Central memory CD8-positive, alpha-beta T cell (primary cell): ENCODE data around the gene PI4KA.

ENCODE experiments used
- ATAC-seq: fragments of 150-1000 bp; cut with Tn5 transposase; replicated peaks from 2 replicates; pipeline ENCODE4 v1.10.0; 2022; ENCODE audit warnings: mild to moderate bottlenecking, moderate FRiP score, moderate number of reproducible peaks; ENCODE audit not compliant: poor library complexity, severe bottlenecking; ENCODE audit errors: extremely low read depth
- DNase-seq, 2 donors: peaks; one replicate each; pipeline ENCODE4 v3.0.0; 2021; ENCODE audit warnings: low spot score in 2 of 2
- H3K27ac Mint-ChIP-seq: one replicate; pipeline ENCODE4 v1.8.0; 2022; ENCODE audit warnings: low read depth, mild to moderate bottlenecking, moderate library complexity, mixed read lengths
- H3K27me3 Mint-ChIP-seq: one replicate; pipeline ENCODE4 v1.8.0; 2022; ENCODE audit warnings: mixed read lengths
- H3K36me3 Mint-ChIP-seq: one replicate; pipeline ENCODE4 v1.8.0; 2022; ENCODE audit warnings: mild to moderate bottlenecking, moderate library complexity, mixed read lengths; ENCODE audit not compliant: insufficient read depth
- H3K4me1 Mint-ChIP-seq: one replicate; pipeline ENCODE4 v1.8.0; 2022; ENCODE audit warnings: mixed read lengths
- H3K4me3 Mint-ChIP-seq: one replicate; pipeline ENCODE4 v1.8.0; 2022; ENCODE audit warnings: mild to moderate bottlenecking, moderate library complexity, mixed read lengths
- H3K9me3 Mint-ChIP-seq: one replicate; pipeline ENCODE4 v1.8.0; 2022; ENCODE audit warnings: mixed read lengths

Gene PI4KA

DNA sequence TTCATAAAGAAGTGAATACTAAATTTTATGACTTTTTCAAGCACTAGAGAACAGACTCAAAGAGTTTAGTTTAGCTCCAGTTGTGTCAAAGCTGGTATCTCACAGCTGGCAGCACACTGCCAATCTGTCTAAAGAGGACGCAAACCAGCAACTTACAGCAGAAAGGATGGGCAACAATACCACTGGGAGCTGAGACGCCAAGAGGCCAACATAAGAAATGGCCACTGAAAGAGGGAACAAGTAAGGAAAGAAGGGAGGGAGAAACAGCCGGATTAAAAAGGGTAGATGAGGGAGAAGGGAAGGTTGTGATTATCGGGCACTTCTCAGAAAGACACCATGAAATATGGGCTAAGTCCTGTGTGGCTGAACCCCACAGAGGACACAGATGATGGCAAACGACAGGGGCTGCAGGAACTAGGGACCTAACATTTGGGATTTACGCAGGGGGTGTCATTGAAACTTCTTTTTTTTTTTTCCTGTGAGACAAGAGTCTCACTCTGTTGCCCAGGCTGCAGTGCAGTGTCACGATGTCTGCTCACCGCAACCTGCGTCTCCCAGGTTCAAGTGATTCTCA lies 43.0 kb downstream of the PI4KA start:
- Mint-ChIP-seq H3K4me3 (no peak overlapping the region), H3K27me3 (no peaks in the 10 kb centered on the region), H3K4me1 (peaks cover 10% of the 10 kb centered on the region), H3K27ac (no peak overlapping the region), H3K9me3 (no peaks in the 10 kb centered on the region), H3K36me3 (peaks cover 68% of the 10 kb centered on the region)
- ATAC-seq (no peak), DNase-seq (no peak)

DNA sequence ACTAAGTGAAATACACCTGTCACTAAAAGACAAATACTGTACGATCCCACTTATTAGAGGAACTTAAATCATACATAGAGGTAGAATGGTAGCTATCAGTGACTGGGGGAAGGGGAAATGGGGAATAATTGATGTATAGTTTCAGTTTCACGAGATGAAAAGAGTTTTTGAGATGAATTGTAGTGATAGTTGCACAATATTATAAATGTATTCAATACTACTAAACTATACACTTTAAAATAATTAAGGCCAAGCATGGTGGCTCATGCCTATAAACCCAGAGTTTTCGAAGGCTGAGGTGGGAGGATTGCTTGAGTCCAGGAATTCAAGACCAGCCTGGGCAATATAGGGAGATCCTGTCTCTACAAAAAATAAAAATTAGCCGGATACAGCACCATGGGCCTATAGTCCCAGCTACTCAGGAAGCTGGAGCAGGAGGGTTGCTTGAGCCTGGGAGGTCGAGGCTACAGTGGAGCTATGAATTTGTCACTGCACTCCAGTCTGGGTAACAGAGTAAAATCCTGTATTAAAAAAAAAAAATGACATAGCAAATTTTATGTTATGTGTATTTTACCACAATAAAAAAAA lies 44.3 kb downstream of the PI4KA start:
- ATAC-seq, result no peak
- no peak for DNase-seq
- H3K27me3 Mint-ChIP-seq, result no peaks in the 10 kb centered on the region
- no peaks in the 10 kb centered on the region for H3K9me3 Mint-ChIP-seq
- no peak overlapping the region for H3K4me3 Mint-ChIP-seq
- H3K36me3 Mint-ChIP-seq, result peaks cover 69% of the 10 kb centered on the region
- H3K4me1 Mint-ChIP-seq, result peaks cover 10% of the 10 kb centered on the region
- H3K27ac Mint-ChIP-seq, result no peak overlapping the region

DNA sequence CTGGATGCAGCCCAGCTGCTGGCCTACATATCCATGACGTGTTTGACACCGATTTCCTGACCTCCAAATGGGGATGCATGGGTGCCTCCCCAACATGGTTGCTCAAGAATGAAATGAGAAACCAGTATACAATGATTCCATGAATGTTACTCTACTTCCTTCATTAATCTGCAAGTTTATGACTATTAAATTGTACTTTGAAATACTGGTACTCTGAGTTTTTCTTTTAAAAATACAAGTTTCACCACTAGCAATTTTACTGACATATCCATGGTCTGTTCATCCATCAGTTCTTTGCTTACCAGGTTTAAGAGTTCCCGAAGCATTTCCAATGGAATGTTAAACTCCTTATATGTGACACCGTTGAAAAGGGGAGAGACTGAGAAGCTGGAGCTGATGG lies 45.6 kb downstream of the PI4KA start:
- Mint-ChIP-seq H3K36me3 (peaks cover 60% of the 10 kb centered on the region), H3K27ac (no peak overlapping the region), H3K4me3 (no peak overlapping the region), H3K4me1 (peaks cover 10% of the 10 kb centered on the region), H3K9me3 (no peaks in the 10 kb centered on the region), H3K27me3 (no peaks in the 10 kb centered on the region)
- no peak for DNase-seq
- ATAC-seq, result no peak

DNA sequence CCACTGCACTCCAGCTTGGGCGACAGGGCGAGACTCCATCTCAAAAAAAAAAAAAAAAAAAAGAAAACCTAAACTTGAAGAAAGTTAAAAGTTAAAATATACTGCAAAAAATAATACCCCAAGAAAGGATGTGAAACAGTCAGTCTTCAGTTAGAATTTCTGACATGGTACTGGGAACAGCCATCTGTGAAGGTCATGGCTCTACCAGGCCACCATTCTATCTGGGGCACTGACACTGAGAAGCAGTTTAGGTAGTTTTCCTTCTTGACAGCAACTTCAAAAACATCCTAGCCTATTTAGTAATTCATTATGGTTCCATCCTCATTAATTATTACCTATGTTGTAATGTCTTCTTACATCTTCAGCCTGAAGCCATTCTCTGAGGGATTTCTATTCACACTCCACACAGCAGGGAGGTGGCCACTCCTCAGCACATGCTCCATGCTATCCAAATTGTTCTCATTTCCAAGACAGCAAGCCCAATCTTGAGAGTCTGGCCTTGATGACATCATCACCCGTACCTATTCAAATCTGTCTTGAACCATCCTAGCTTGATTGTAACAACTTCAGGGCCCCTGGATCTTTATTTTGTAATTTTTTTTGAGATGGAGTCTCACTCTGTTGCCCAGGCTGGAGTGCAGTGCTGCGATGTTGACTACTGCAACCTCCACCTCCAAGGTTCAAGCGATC lies 46.5 kb downstream of the PI4KA start:
- no peaks in the 10 kb centered on the region for H3K27me3 Mint-ChIP-seq
- H3K4me3 Mint-ChIP-seq, result no peak overlapping the region
- peaks cover 10% of the 10 kb centered on the region for H3K4me1 Mint-ChIP-seq
- H3K27ac Mint-ChIP-seq, result no peak overlapping the region
- peaks cover 63% of the 10 kb centered on the region for H3K36me3 Mint-ChIP-seq
- no peak for ATAC-seq
- no peaks in the 10 kb centered on the region for H3K9me3 Mint-ChIP-seq
- DNase-seq, result no peak

DNA sequence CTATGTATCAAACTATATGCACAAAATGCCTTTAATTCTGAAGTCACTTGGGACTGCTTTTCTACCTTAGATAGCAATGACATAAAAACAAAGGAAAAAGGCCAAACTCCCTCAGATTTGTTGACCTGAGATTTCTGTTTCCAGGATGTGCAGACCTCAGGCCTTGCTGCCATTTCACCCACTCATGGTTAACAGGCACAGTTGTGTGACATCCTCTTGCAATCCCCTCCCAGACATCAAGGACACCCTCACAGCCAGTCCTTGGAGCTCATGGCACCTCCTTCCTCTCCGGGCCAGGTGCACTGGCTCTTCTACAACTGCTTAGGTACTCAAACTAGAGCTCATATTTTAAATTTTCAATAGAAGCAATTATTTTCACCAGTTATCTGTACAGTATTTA lies 47.4 kb downstream of the PI4KA start:
- Mint-ChIP-seq H3K36me3 (peaks cover 58% of the 10 kb centered on the region), H3K9me3 (no peaks in the 10 kb centered on the region), H3K4me1 (peaks cover 10% of the 10 kb centered on the region), H3K27me3 (no peaks in the 10 kb centered on the region), H3K4me3 (no peak overlapping the region), H3K27ac (peak overlapping the region; percentile 46)
- DNase-seq (no peak), ATAC-seq (no peak)

DNA sequence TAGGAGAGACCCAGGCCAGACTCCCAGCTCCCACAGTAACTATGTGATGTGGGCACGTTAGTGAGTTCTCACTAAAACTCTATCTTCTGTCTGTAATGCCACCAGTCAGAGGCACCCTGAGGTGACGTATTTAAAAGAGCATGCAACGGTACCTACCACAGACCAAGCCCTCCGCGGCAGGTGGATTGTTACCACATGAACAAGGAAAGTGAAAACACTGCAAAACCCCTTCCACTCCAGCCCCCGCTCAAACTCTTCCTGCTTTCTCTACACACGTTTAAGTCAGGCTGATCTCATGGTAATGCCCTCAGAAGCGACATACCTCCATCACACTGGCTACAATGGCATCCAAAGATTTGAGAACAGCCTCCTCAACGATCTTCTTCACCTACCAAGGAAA lies 48.0 kb downstream of the PI4KA start:
- ATAC-seq (peak; percentile 70), DNase-seq (no peak)
- Mint-ChIP-seq H3K27ac (peak overlapping the region; percentile 46), H3K27me3 (no peaks in the 10 kb centered on the region), H3K36me3 (peaks cover 60% of the 10 kb centered on the region), H3K4me1 (peaks cover 10% of the 10 kb centered on the region), H3K9me3 (no peaks in the 10 kb centered on the region), H3K4me3 (no peak overlapping the region)

DNA sequence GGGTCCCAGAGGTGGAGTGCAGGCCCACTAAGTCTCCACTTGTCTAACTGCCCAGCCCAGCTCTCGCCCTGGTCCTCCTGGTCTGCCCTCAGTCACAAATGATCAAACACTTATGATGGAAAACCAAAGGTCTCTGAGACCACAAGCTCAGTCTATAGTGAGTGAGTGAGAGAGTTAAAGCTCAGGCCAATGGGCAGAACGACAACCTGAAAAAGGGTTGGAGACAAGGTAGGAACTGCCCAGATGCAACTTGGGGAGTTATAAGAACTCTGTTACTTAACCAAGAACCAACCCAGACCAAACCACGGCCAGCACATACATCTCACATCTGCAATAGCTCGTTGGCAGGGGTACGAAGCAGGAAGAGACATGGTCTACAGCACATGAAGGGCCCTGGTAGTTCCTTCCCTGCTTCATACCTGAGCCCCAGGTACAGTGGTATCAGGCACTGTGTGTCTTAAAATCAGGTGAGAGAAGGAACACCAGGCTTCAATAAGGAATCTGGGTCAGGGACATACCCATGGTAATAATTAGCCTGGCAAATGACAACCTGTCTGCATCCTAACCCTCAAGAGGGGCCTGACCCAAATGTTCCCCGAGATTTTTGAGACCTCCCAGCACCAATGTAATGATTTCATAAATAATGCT lies 48.9 kb downstream of the PI4KA start:
- no peak overlapping the region for H3K27ac Mint-ChIP-seq
- peaks cover 64% of the 10 kb centered on the region for H3K36me3 Mint-ChIP-seq
- no peak for DNase-seq
- no peaks in the 10 kb centered on the region for H3K9me3 Mint-ChIP-seq
- H3K27me3 Mint-ChIP-seq, result no peaks in the 10 kb centered on the region
- H3K4me3 Mint-ChIP-seq, result no peak overlapping the region
- peaks cover 10% of the 10 kb centered on the region for H3K4me1 Mint-ChIP-seq
- no peak for ATAC-seq

DNA sequence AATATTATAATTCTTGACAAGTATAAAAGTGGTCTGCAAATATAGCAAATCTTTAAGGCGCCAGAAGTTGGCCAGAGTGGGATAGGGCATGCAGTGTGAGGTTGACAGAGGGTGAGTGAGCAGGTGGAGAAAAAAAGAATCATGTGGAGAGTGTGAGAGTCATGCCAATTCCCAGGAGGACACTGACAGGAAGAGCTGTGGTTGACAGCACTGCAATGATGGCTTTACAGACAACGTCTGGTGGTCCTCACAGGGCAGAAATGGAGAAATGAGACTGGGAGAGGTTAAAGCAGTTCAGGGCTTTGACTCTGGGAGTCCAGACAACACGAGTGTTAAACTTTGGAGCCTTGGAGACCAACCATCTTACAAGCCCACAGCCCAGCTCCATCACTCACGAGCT lies 49.8 kb downstream of the PI4KA start:
- ATAC-seq (no peak), DNase-seq (no peak)
- H3K4me1 Mint-ChIP-seq, result peaks cover 10% of the 10 kb centered on the region
- H3K36me3 Mint-ChIP-seq, result peaks cover 63% of the 10 kb centered on the region
- no peak overlapping the region for H3K4me3 Mint-ChIP-seq
- peak overlapping the region; percentile 5 for H3K27ac Mint-ChIP-seq
- no peaks in the 10 kb centered on the region for H3K9me3 Mint-ChIP-seq
- no peaks in the 10 kb centered on the region for H3K27me3 Mint-ChIP-seq

DNA sequence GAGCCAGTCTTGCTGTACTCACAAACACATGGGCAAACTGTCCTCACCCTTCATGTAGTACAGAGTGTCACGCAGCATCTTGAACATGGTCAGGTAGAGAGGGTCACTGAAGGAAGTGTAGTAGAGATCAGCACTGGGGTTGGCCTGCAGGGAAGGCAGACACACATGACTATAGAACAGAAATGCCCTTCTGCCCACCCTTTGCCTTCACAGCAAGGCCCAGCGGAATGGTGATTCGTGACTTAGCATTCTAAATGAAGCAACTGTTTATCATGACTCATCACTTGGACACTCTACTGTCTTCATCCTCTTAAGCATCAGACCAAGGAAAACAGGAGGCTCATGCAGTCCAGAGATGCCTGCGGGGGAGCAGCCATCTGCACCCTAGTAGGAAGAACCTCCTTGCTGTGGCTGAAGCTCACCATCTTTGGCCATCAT lies 51.3 kb downstream of the PI4KA start:
- DNase-seq, result no peak
- Mint-ChIP-seq H3K27ac (no peak overlapping the region), H3K9me3 (no peaks in the 10 kb centered on the region), H3K4me1 (peaks cover 10% of the 10 kb centered on the region), H3K36me3 (peaks cover 69% of the 10 kb centered on the region), H3K27me3 (no peaks in the 10 kb centered on the region), H3K4me3 (no peak overlapping the region)
- no peak for ATAC-seq

DNA sequence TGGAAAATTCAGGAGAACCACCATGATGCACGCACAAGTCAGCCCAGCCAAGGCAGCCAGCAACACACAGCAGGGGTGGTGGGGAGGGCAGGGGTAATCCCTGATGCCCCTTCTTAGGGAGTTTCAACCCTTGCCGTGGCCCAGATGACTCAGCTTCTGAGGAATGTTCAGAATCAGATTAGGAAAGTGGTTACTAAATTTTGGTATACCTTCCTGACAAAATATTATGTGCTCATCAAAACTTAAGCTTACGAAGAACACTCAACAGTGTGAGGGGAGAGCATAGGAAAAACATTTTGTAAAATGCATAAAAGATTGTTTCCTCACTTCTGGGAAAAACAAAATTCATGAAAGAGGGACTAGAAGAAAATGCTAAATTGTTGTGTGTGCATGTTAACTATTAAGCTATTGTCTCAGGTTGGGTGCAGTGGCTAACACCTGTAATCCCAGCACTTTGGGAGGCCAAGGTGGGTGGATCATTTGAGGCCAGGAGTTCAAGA lies 52.6 kb downstream of the PI4KA start:
- H3K36me3 Mint-ChIP-seq, result peaks cover 70% of the 10 kb centered on the region

DNA sequence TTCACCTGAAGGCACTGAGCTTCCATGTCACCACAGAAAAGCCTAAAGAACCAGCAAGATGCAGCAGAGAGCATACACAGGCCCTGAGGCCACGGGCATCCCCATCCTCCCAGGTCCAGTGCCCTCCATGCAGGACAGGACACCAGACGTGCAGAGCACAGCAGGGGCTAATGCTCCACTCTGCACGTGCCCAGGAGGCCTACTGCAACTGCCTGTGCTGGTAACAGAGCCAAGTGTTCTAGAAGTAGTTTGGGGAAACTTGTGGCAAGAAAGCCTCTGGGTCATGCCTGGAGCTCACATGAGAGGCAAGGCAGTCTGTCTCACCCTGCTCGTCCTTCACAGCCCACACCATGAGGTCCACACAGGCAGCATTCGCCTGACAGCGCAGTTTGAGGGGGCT lies 54.0 kb downstream of the PI4KA start:
- Mint-ChIP-seq H3K4me1 (no peaks in the 10 kb centered on the region), H3K36me3 (peaks cover 72% of the 10 kb centered on the region), H3K27ac (no peak overlapping the region), H3K27me3 (no peaks in the 10 kb centered on the region), H3K4me3 (no peak overlapping the region), H3K9me3 (no peaks in the 10 kb centered on the region)
- ATAC-seq (no peak), DNase-seq (no peak)

More for the DNA sequence above, 52.6 kb downstream of the PI4KA start:
- H3K9me3 Mint-ChIP-seq, result no peaks in the 10 kb centered on the region
- H3K4me3 Mint-ChIP-seq, result no peak overlapping the region
- H3K27ac Mint-ChIP-seq, result no peak overlapping the region
- no peaks in the 10 kb centered on the region for H3K27me3 Mint-ChIP-seq
- DNase-seq (no peak), ATAC-seq (no peak)
- peaks cover 5% of the 10 kb centered on the region for H3K4me1 Mint-ChIP-seq

DNA sequence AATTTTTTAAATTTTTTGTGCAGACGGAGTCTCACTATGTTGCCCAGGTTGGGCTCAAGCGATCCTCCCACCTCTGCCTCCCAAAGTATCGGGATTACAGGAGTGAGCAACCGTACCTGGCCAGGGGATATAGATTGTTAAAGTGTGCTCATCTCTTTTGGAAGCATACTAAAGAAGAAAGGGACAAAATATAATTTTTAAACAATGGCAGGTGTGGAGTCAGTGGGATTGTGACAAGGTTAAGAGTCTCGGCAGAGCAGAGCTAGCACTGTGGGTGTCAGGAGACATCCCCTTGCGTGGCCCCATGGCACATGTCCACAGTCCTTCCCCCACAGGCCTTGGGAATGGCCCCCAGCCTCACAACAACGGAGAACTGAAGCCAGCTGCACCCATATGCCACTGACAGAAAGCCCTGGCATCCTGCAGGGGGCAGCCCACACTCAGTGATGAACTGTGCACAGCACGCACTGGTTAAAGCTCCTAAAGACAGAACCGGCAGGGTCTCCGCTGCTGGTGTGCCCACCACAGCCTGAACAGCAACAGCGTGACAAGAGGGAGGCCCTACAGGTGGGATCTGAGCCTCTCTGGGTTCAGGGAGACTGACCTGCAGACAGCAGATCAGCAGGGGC lies 54.8 kb downstream of the PI4KA start:
- Mint-ChIP-seq H3K36me3 (peaks cover 79% of the 10 kb centered on the region), H3K27ac (no peak overlapping the region), H3K27me3 (no peaks in the 10 kb centered on the region), H3K4me3 (no peak overlapping the region), H3K9me3 (no peaks in the 10 kb centered on the region), H3K4me1 (no peaks in the 10 kb centered on the region)
- DNase-seq, result no peak
- ATAC-seq, result no peak
